ENCODE data around the gene WDFY4. TPM values are rescaled to one million over a fixed set of nuclear protein-coding genes. Genes with fewer than 3 reads are reported as not detected.

WDFY4 gene
- polyA plus RNA-seq, 1 donor (not counting 4 experiments of a cell fraction or from before 2014, with no cell fraction given): 0.04 TPM

- no peaks in the 10 kb centered on the region for H3K27me3 ChIP-seq (ENCODE audit: control insufficient read depth, extremely low read depth, insufficient read depth, low read length)
- no peak for FAIRE-seq
- no peak overlapping the region for H2AFZ ChIP-seq (ENCODE audit: control insufficient read depth, low read length)
- H3K4me1 ChIP-seq (ENCODE audit: control insufficient read depth, extremely low read depth, insufficient read depth, low read length): no peaks in the 10 kb centered on the region
- H3K9ac ChIP-seq (ENCODE audit: control insufficient read depth, extremely low read depth, insufficient read depth, low read length): no peak overlapping the region
- no peak overlapping the region for H3K4me3 ChIP-seq (ENCODE audit: control insufficient read depth in 2 of 3, extremely low read depth in 1 of 3, insufficient read depth in 2 of 3, low read depth in 1 of 3, low read length in 3 of 3)
- TF ChIP-seq CTCF (optimal IDR thresholded peaks at IDR 0.05 in 1 of 3, IDR thresholded peaks at IDR 0.05 in 1 of 3, conservative IDR thresholded peaks at IDR 0.05 in 1 of 3; ENCODE audit: extremely low read depth in 1 of 3, insufficient read depth in 2 of 3, low read length in 3 of 3) (no peak), EZH2 (IDR thresholded peaks at IDR 0.05; ENCODE audit: low read length) (no peak)
- no peaks in the 10 kb centered on the region for H3K36me3 ChIP-seq (ENCODE audit: control insufficient read depth in 2 of 2, extremely low read depth in 1 of 2, insufficient read depth in 2 of 2, low read length in 2 of 2)
- H3K9me3 ChIP-seq (ENCODE audit: control insufficient read depth, low read depth, low read length): no peaks in the 10 kb centered on the region
- DNase-seq (ENCODE audit: low read depth, low spot score): no peak
- H3K9me1 ChIP-seq (ENCODE audit: control insufficient read depth, extremely low read depth, insufficient read depth, low read length): no peaks in the 10 kb centered on the region
- H4K20me1 ChIP-seq (ENCODE audit: control insufficient read depth, extremely low read depth, insufficient read depth, low read length): no peaks in the 10 kb centered on the region
- H3K79me2 ChIP-seq (ENCODE audit: control insufficient read depth, insufficient read depth, low read length): no peaks in the 10 kb centered on the region
- no peak overlapping the region for H3K4me2 ChIP-seq (ENCODE audit: control insufficient read depth, extremely low read depth, insufficient read depth, low read depth, low read length)
- dilution Hi-C loops (cut with MboI; ENCODE audit: extremely low pct_ligation_motif_present, low sequenced_read_pairs): no loop called here
- no peak overlapping the region for H3K27ac ChIP-seq (ENCODE audit: control insufficient read depth, insufficient read depth, low read length)
Observed at GRCh38 chr10:48834189-48834965, 149.7 kb downstream of the WDFY4 start.

GRCh38 chr10:48835781-48836180 is 151.1 kb downstream of the WDFY4 start:
- no peaks in the 10 kb centered on the region for H3K79me2 ChIP-seq (ENCODE audit: control insufficient read depth, insufficient read depth, low read length)
- H3K36me3 ChIP-seq (ENCODE audit: control insufficient read depth in 2 of 2, extremely low read depth in 1 of 2, insufficient read depth in 2 of 2, low read length in 2 of 2): no peaks in the 10 kb centered on the region
- H3K27me3 ChIP-seq (ENCODE audit: control insufficient read depth, extremely low read depth, insufficient read depth, low read length): no peaks in the 10 kb centered on the region
- no peaks in the 10 kb centered on the region for H4K20me1 ChIP-seq (ENCODE audit: control insufficient read depth, extremely low read depth, insufficient read depth, low read length)
- FAIRE-seq: no peak
- no peaks in the 10 kb centered on the region for H3K4me1 ChIP-seq (ENCODE audit: control insufficient read depth, extremely low read depth, insufficient read depth, low read length)
- H2AFZ ChIP-seq (ENCODE audit: control insufficient read depth, low read length): no peak overlapping the region
- no peak for TF ChIP-seq EZH2 (IDR thresholded peaks at IDR 0.05; ENCODE audit: low read length)
- no peak overlapping the region for H3K27ac ChIP-seq (ENCODE audit: control insufficient read depth, insufficient read depth, low read length)
- no peak overlapping the region for H3K9ac ChIP-seq (ENCODE audit: control insufficient read depth, extremely low read depth, insufficient read depth, low read length)
- no peak overlapping the region for H3K4me2 ChIP-seq (ENCODE audit: control insufficient read depth, extremely low read depth, insufficient read depth, low read depth, low read length)
- no peaks in the 10 kb centered on the region for H3K9me3 ChIP-seq (ENCODE audit: control insufficient read depth, low read depth, low read length)
- DNase-seq (ENCODE audit: low read depth, low spot score): no peak
- dilution Hi-C loops (cut with MboI; ENCODE audit: extremely low pct_ligation_motif_present, low sequenced_read_pairs): no loop called here
- H3K4me3 ChIP-seq (ENCODE audit: control insufficient read depth in 2 of 3, extremely low read depth in 1 of 3, insufficient read depth in 2 of 3, low read depth in 1 of 3, low read length in 3 of 3): no peak overlapping the region
- no peaks in the 10 kb centered on the region for H3K9me1 ChIP-seq (ENCODE audit: control insufficient read depth, extremely low read depth, insufficient read depth, low read length)

Measured in keratinocyte (primary cell).